Left lobe of liver (tissue), 2 donors: Measurements from ENCODE around the gene ABCB6. TPM values are rescaled to one million over a fixed set of nuclear protein-coding genes. Genes with fewer than 3 reads are reported as not detected.

Experiments used
- ATAC-seq: fragments of 200-7000 bp; cut with Tn5 transposase; one replicate; pipeline ENCODE4 v1.9.1; 2020; ENCODE audit warnings: mild to moderate bottlenecking, moderate library complexity
- DNase-seq: peaks from one replicate; pipeline ENCODE4 v3.0.0-alpha.2; 2020; ENCODE audit warnings: low spot score
- total RNA-seq: library from RNA; stranded (reverse); gene quantifications from one replicate; pipeline ENCODE4 v1.2.1, GENCODE V29; 2021
- donor health status: DM: no; HTN: no; CAD: no; lungs with moderate emphysema.
- donor health status: DM: no; HTN: yes; CAD: no.

Gene ABCB6
- total RNA-seq, 1 donor from 2014 or later: 53.5 TPM

DNA sequence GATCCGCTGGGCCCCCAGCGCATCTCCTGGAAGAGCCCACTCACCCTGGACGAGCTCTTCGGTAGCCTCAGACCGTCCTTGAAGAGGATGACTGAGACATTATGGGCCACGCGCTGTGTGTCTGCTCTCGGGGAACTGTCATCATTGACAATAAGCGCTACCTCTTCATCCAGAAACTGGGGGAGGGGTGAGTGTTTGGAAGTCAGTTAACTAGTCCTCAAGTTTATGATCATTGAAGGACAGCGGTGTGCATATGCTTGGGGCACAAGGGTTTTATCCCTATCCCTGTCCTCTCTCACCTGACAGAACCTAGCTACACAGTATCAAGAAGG, 27.1 kb upstream of the ABCB6 start:
- no peak for DNase-seq

DNA sequence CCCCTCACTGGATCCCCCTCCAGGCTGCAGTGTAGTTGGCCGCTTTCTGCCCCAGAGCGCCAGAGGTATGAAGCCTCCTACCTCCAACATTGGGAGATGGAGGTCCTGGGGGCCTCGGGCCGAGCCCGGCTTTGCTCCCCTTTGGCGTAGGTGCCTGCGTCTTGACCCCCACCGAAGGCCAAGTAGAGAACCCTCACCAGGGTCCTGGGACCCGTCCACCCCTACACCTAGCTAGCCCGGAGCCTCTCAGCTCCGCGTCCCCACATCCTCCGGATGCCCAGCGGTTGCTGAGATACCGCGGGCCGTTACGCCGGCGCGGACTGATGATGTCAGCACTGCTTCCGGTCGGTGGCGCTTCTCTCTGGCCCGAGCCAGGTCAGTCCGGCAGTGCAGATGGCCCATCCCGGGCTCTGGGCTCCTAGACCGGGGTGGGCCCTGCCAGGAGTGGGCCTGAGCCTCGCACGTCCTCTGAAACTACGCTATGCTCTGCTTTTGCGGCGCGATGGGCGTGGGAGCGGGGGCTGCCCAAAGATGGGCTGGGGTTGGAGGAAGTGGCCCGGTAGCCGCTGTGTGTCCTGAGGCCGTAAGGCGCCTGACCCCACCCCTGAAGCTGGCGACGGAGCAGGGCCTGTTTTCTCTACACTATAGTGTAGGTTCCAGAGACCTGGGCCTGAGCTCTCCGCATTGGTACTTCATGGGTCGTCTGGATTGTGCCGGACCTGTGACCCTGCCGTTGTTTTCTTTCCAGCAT, 26.6 kb upstream of the ABCB6 start, which contains the start of the genes GLB1L and STK16:
GLB1L (minus strand) TSS at position 297 of the 751 bp plus-strand sequence. CDS start 1,871 bp downstream, outside the sequence.
STK16 (plus strand) TSS at position 332 of the 751 bp plus-strand sequence. CDS start 521 bp downstream, outside the sequence.
- ATAC-seq (peak; percentile 75), DNase-seq (peak; percentile 95)

More for the DNA sequence above, 27.1 kb upstream of the ABCB6 start:
- ATAC-seq: no peak

- no peak for DNase-seq
- ATAC-seq: no peak
Observed at GRCh38 chr2:219244789-219245147, 26.0 kb upstream of the ABCB6 start.

DNA sequence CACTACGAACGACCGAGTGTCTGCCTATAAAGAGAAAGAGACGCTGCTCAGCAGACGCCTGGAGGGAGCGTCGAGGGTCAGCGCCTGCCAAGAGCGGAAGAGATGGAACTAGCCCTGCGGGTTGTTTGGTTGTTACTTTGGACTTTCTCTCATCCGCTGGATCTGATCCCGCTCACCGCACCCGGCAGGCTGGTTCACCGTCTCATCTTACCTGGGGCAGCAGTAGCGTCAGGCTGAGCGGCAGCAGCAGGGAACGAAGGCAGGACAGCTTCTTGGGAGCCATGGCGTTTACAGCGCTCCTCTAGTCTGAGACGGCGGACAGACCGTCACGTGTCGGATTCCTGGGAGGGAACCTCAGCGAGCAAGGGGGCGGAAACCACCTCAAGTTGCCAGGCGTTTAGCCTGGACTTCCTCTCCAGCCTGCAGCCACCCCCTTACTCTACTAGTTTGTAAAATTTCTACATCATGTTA, 24.6 kb upstream of the ABCB6 start:
- DNase-seq: peak; percentile 71
- peak; percentile 73 for ATAC-seq

DNA sequence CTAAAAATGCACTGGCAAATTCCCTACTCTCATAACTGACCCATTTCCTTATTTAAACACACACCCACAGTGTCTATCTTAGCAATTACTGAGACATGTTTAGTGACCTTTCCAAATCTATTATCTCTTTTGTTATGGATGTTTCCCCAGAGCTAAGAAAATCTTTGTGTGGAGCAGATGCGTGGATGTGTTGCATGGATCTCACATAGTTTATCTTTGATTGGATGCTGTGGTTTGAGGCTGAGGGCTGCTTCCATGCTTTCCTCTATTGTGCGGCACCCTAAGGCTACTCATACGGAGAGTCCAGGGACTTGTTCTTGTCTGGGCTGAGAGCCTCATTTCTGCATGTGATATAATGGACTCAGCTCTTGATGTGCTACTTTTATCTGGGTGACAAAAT, 15.6 kb upstream of the ABCB6 start:
- ATAC-seq: no peak
- DNase-seq: no peak

GRCh38 chr2:219230059-219230540, 11.3 kb upstream of the ABCB6 start:
- no peak for DNase-seq
- peak; percentile 27 for ATAC-seq

GRCh38 chr2:219229305-219230058, 10.7 kb upstream of the ABCB6 start, which contains the start of the genes ANKZF1 and ATG9A:
Gene ANKZF1 (plus strand): TSS chr2:219229806. CDS start chr2:219230258, 452 bp downstream.
Gene ATG9A (minus strand): TSS chr2:219229636. CDS start chr2:219228024, 1,612 bp downstream.
- DNase-seq: peak; percentile 99
- ATAC-seq: peak; percentile 94

DNA sequence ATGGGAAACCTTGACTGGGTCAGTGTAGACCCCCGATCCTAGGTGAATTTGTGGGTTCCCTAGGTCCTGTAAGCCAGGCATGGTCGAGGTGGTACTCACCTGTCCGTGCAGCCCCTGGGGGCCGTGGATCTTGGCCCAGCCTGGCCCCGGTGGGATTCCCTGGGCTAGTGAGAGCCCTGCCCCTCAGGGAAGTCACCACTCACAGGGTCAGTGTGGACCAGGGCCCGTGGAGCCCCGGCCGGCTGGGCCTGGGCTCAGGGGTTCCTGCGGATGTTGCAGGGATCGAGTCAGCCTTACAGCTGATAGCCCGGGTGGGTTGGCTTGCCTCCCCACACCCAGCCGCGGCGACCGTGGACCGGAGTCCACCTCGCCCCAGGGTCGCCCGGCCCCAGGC, 10.2 kb upstream of the ABCB6 start:
- no peak for ATAC-seq
- no peak for DNase-seq

DNA sequence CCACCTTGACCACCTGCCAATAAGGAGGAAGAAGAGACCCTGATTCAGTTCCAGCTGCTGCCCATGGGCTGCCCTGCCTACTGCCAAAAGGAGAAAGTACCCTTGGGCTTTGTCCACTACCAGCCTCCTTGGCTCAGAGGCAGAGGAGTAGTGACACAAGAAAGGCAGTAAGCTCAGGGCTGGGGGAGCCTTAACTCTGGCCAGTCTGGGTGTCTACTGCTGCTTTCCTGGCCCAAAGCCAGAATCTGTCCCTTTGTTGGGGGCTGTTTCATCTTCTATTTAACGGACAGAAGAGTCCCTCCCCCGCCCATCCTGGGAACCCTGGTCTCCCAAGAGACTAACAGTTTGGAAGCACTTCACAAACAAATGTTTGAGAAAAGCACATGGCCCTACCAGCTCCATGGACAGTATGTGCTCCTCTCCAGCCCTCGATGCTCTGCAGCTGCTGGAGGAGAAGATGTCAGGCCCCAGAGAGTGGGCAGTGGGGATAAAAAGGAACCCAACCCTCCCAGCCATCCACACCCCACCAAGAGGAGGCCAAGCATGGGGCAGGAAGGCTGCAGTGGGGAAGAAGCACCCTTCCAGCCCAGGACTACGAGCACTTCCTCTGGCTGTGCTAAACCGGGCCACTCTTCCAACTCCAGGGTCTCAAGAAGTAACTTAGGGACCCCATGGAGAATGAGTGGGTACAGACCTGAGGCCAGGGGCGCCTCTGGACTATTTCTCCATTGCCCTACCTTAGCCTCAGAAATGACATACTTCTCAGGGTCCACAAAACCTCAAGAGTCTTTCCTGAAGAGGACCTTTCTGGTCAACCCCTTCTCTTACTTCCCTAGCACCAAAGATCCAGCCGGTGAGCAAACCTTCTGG, 9.5 kb upstream of the ABCB6 start:
- no peak for DNase-seq
- no peak for ATAC-seq

GRCh38 chr2:219225350-219225749, 6.6 kb upstream of the ABCB6 start:
- no peak for ATAC-seq
- no peak for DNase-seq

GRCh38 chr2:219223831-219224610, 5.3 kb upstream of the ABCB6 start:
- ATAC-seq (no peak), DNase-seq (no peak)

DNA sequence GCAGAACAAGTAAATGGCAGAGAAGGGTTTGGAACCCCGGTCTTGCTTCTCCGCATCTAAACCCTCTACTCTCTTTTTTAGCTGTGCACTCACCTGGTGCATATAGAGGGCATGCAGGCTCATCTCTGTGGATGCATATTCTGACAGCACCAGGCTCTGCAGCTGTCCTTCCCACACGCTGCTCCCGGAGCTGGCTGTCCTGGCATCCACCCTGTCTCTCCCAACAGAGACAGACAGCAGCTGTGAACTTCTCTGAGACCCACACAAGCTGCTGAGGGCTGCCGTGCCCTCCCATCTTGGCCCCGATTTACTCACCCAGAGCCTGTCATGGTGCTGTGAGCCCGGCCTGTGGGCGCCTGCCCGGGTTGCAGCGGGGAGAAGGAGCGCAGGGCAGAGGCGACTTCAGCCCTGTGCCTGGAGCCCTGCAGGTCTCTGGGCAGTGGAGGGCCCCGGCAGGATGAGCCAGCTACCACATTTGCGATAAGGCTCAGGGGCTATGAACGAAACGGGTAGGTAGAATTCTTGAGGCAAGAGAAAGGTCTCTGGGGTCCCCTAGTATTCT, 3.3 kb upstream of the ABCB6 start:
- no peak for DNase-seq
- ATAC-seq: no peak

DNA sequence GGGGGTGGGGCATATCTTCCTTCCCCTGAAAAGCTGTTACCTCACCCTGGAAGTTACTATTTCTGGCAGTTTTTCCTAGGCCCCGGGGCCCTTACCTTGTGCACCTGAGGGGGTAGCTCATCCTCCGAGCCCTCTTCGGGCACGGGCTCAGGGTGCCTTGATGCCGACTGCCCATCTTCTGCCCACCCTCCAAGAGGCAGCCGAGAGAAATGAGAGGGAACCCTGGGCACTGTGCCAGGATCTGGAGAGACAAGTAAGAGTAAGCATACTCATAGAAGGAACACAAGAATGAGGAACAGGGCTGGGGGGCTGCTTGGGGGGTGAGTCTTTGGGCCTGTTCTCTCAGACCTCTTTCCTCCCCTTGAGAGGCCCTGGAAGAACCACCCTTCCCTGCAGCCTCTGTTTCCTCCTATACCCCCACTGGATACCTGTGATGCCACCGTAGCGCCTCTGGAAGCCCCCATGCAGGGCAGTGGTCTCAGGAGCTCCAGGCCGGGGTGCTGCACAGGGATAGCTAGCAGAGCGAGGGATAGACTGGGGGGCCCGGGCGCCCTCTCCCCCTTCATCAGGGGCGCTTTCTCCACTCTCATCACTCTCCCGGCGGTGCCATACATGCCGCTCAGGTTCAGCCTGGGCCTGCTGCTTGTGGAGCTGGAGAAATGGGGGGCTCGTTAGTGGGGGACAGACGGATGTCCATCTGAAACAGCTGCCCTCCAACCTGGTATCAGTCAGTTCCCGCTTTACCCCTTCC, 2.1 kb upstream of the ABCB6 start:
- no peak for ATAC-seq

GRCh38 chr2:219219784-219220532, 1.2 kb upstream of the ABCB6 start:
- DNase-seq: no peak

More for the DNA sequence above, 2.1 kb upstream of the ABCB6 start:
- DNase-seq: no peak

DNA sequence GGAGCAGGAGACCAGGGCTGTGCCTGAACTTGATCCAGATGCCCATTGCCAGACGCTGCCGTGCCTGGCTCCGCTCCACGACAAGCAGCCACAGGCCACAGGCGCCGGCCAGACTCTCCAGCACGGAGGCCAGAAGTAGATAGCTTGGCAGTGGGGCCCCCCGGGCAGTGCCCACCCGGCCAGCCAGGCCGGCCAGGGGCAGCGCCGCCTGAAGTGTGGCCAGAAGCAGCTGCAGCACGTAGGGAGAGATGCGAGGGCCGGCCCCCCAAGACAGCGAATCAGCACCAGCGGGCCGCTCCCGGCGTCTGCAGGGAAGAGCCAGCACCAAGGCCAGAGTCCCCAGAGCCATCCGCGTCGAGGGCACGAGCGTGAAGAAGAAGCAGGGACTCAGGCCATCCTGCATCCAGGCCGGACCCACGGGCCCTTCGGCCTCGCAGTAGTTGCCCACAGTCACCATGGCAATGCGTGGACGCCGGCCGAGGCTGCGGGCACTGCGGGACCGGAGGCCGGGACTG, 484 bp downstream of the ABCB6 start:
- peak; percentile 86 for DNase-seq

More at GRCh38 chr2:219219784-219220532, 1.2 kb upstream of the ABCB6 start:
- no peak for ATAC-seq

DNA sequence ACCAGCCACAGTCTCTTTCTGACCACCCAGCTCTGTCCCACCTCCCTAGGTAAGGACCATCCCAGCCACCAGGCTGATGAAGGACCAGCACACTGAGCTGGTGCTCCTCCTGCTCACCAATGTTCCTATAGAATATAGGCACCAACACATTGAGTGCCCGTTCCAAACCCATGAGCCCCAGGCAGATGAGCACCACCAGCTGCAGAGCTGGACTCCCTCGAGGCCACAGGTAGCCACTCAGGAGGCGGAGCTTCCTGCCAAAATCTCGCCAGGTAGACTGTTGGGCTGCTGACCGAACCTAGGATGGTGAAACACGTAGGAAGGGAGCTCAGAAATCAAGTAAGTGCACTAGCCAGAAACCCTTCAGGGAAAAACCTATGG, 2.2 kb downstream of the ABCB6 start:
- ATAC-seq (no peak), DNase-seq (no peak)

More for the DNA sequence above, 484 bp downstream of the ABCB6 start:
- peak; percentile 74 for ATAC-seq

GRCh38 chr2:219215871-219216534, 2.8 kb downstream of the ABCB6 start:
- no peak for DNase-seq
- ATAC-seq: no peak
